Neuron (in vitro differentiated cells): Measurements from ENCODE around the gene FSTL4.

ENCODE experiments used
- H2AFZ ChIP-seq: one replicate; pipeline ENCODE4 v1.6.1; 2013; ENCODE audit warnings: low read depth, mild to moderate bottlenecking, inconsistent platforms, low read length, moderate library complexity
- H3K27me3 ChIP-seq: one replicate; pipeline ENCODE4 v1.6.1; 2013; ENCODE audit warnings: low read length; ENCODE audit not compliant: insufficient read depth
- H3K36me3 ChIP-seq: one replicate; pipeline ENCODE4 v1.6.1; 2013; ENCODE audit warnings: low read length; ENCODE audit not compliant: insufficient read depth
- H3K4me1 ChIP-seq: one replicate; pipeline ENCODE4 v1.6.1; 2013; ENCODE audit warnings: low read length; ENCODE audit not compliant: insufficient read depth
- H3K4me3 ChIP-seq: 2 replicates; pipeline ENCODE4 v1.5.1; 2013; ENCODE audit warnings: mild to moderate bottlenecking, low read length, moderate library complexity
- H3K9me3 ChIP-seq: one replicate; pipeline ENCODE4 v1.6.1; 2013; ENCODE audit warnings: low read length

The FSTL4 gene

GRCh38 chr5:133241179-133242092 is 370.9 kb downstream of the FSTL4 start:
- Histone ChIP-seq H2AFZ (no peak overlapping the region), H3K4me3 (no peak overlapping the region), H3K36me3 (no peaks in the 10 kb centered on the region), H3K9me3 (no peaks in the 10 kb centered on the region), H3K27me3 (no peaks in the 10 kb centered on the region), H3K4me1 (peaks cover 7% of the 10 kb centered on the region)

GRCh38 chr5:133240425-133241091 is 371.8 kb downstream of the FSTL4 start:
- no peaks in the 10 kb centered on the region for H3K36me3 ChIP-seq
- no peaks in the 10 kb centered on the region for H3K27me3 ChIP-seq
- no peak overlapping the region for H3K4me3 ChIP-seq
- H2AFZ ChIP-seq = no peak overlapping the region
- H3K9me3 ChIP-seq = no peaks in the 10 kb centered on the region
- peaks cover 7% of the 10 kb centered on the region for H3K4me1 ChIP-seq

GRCh38 chr5:133238426-133239205 is 373.7 kb downstream of the FSTL4 start:
- Histone ChIP-seq H3K9me3 (no peaks in the 10 kb centered on the region), H3K4me3 (no peak overlapping the region), H3K36me3 (no peaks in the 10 kb centered on the region), H2AFZ (no peak overlapping the region), H3K4me1 (peaks cover 7% of the 10 kb centered on the region), H3K27me3 (no peaks in the 10 kb centered on the region)

GRCh38 chr5:133236976-133237375 is 375.4 kb downstream of the FSTL4 start:
- H3K9me3 ChIP-seq = no peaks in the 10 kb centered on the region
- H3K27me3 ChIP-seq = no peaks in the 10 kb centered on the region
- no peaks in the 10 kb centered on the region for H3K36me3 ChIP-seq
- peaks cover 7% of the 10 kb centered on the region for H3K4me1 ChIP-seq
- H2AFZ ChIP-seq = no peak overlapping the region
- H3K4me3 ChIP-seq = no peak overlapping the region

GRCh38 chr5:133236541-133236951 is 375.8 kb downstream of the FSTL4 start:
- Histone ChIP-seq H3K9me3 (no peaks in the 10 kb centered on the region), H3K27me3 (no peaks in the 10 kb centered on the region), H3K4me3 (no peak overlapping the region), H3K36me3 (no peaks in the 10 kb centered on the region), H3K4me1 (peaks cover 7% of the 10 kb centered on the region), H2AFZ (no peak overlapping the region)

- Histone ChIP-seq H3K9me3 (no peaks in the 10 kb centered on the region), H3K36me3 (no peaks in the 10 kb centered on the region), H2AFZ (no peak overlapping the region), H3K27me3 (no peaks in the 10 kb centered on the region), H3K4me3 (no peak overlapping the region), H3K4me1 (peaks cover 5% of the 10 kb centered on the region)
These were observed 376.5 kb downstream of the FSTL4 start for GRCh38 chr5:133235696-133236426.

- H3K27me3 ChIP-seq = no peaks in the 10 kb centered on the region
- H3K36me3 ChIP-seq = no peaks in the 10 kb centered on the region
- H3K4me3 ChIP-seq = no peak overlapping the region
- no peaks in the 10 kb centered on the region for H3K9me3 ChIP-seq
- H3K4me1 ChIP-seq = no peaks in the 10 kb centered on the region
- no peak overlapping the region for H2AFZ ChIP-seq
These were observed 377.4 kb downstream of the FSTL4 start for GRCh38 chr5:133234911-133235310.

- H3K27me3 ChIP-seq = no peaks in the 10 kb centered on the region
- H3K36me3 ChIP-seq = no peaks in the 10 kb centered on the region
- H3K9me3 ChIP-seq = no peaks in the 10 kb centered on the region
- H2AFZ ChIP-seq = no peak overlapping the region
- no peak overlapping the region for H3K4me3 ChIP-seq
- no peaks in the 10 kb centered on the region for H3K4me1 ChIP-seq
These were observed 378.1 kb downstream of the FSTL4 start for GRCh38 chr5:133234273-133234672.

- no peaks in the 10 kb centered on the region for H3K9me3 ChIP-seq
- no peaks in the 10 kb centered on the region for H3K4me1 ChIP-seq
- H3K27me3 ChIP-seq = no peaks in the 10 kb centered on the region
- no peak overlapping the region for H3K4me3 ChIP-seq
- H2AFZ ChIP-seq = no peak overlapping the region
- no peaks in the 10 kb centered on the region for H3K36me3 ChIP-seq
These were observed 378.7 kb downstream of the FSTL4 start for GRCh38 chr5:133233616-133234015.

GRCh38 chr5:133232911-133233310 is 379.4 kb downstream of the FSTL4 start:
- Histone ChIP-seq H2AFZ (no peak overlapping the region), H3K27me3 (no peaks in the 10 kb centered on the region), H3K36me3 (no peaks in the 10 kb centered on the region)

GRCh38 chr5:133232435-133232834 is 379.9 kb downstream of the FSTL4 start:
- H2AFZ ChIP-seq = no peak overlapping the region
- no peaks in the 10 kb centered on the region for H3K36me3 ChIP-seq
- H3K27me3 ChIP-seq = no peaks in the 10 kb centered on the region
- H3K9me3 ChIP-seq = no peaks in the 10 kb centered on the region
- no peak overlapping the region for H3K4me3 ChIP-seq
- H3K4me1 ChIP-seq = no peaks in the 10 kb centered on the region

More at GRCh38 chr5:133232911-133233310, 379.4 kb downstream of the FSTL4 start:
- Histone ChIP-seq H3K4me3 (no peak overlapping the region), H3K9me3 (no peaks in the 10 kb centered on the region), H3K4me1 (no peaks in the 10 kb centered on the region)

GRCh38 chr5:133232011-133232410 is 380.3 kb downstream of the FSTL4 start:
- Histone ChIP-seq H3K4me1 (no peaks in the 10 kb centered on the region), H2AFZ (no peak overlapping the region), H3K27me3 (no peaks in the 10 kb centered on the region), H3K4me3 (no peak overlapping the region), H3K9me3 (no peaks in the 10 kb centered on the region), H3K36me3 (no peaks in the 10 kb centered on the region)
